DND-41 (cell line): ENCODE results near the gene RAD23A.

Experiments used
- CTCF ChIP-seq: IDR thresholded peaks from 2 replicates; pipeline ENCODE4 v1.5.1; 2012; ENCODE audit warnings: borderline replicate concordance, low read length, moderate library complexity, mild to moderate bottlenecking; ENCODE audit not compliant: poor library complexity, severe bottlenecking; ENCODE audit errors: extremely low read depth
- EZH2 ChIP-seq: IDR thresholded peaks from 3 replicates; pipeline ENCODE4 v1.6.1; 2012; ENCODE audit warnings: borderline replicate concordance, low read depth, mild to moderate bottlenecking, moderate library complexity, low read length, inconsistent platforms; ENCODE audit not compliant: severe bottlenecking

DNA sequence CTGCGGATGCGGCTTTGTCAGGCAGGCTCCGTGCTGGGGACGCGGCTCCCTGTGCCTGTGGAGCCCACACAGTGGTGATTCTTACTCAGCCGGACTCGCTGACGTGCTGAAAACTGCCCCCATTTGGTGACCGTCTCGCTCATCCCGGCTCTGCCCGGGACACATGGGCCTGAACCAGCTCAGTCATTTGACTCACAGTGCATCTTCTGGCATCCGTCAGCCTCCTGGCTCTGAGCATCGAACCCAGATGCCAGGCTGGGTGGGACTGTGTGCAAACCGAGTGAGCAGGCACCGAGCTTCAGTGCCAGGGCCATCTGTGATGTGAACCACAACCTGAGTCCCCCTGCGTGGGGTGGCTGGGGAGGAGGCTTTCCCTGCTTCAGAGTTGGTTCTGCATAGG lies 49.2 kb upstream of the RAD23A start:
- TF ChIP-seq CTCF (no peak), EZH2 (no peak)
